Stimulated activated CD8-positive, alpha-beta memory T cell treated with anti-CD3 and anti-CD28 coated beads, Interleukin-12 subunit alpha, Interleukin-12 subunit beta, amount 100 ng/mL, for 24 hours (primary cell): ENCODE data around the gene ARFIP1.

ENCODE experiments used
- DNase-seq: peaks from one replicate; pipeline ENCODE4 v3.0.0-alpha.2; 2020; ENCODE audit errors: extremely low read depth

The ARFIP1 gene

DNA sequence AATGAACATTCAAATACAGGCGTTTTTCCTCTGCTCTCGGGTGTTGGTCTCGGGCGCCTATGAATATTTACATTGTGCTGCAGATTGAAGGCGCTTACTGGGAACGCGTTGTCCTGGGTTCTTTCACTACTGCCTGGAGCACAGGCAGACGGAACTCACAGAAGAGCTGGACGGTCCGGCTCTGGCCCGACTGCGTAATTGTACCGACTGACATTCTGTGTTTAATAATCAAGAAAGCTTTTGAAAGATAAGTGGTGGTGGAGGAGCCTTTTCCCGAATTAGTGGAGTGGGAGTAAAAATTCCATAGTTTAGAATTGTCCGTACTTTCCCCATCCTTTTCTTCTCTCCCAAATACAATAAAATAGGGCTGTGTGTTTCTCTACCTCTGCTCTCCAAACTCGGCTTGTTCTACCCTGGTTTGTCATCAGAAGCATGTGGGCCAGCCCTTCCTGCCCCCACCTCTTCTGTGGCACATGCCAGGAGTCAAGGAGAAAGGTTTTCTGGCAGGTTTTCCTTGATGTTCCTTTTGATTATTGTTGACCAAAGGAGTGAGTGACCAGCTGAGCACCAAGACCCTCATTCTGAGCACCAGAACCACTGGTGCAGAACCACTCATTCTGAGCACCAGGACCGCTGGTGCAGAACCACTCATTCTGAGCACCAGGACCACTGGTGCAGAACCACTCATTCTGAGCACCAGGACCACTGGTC is 158.6 kb downstream of the ARFIP1 start:
- DNase-seq = no peak

GRCh38 chr4:152939621-152940020 is 159.9 kb downstream of the ARFIP1 start:
- DNase-seq = no peak

GRCh38 chr4:152940461-152940860 is 160.7 kb downstream of the ARFIP1 start:
- no peak for DNase-seq

DNA sequence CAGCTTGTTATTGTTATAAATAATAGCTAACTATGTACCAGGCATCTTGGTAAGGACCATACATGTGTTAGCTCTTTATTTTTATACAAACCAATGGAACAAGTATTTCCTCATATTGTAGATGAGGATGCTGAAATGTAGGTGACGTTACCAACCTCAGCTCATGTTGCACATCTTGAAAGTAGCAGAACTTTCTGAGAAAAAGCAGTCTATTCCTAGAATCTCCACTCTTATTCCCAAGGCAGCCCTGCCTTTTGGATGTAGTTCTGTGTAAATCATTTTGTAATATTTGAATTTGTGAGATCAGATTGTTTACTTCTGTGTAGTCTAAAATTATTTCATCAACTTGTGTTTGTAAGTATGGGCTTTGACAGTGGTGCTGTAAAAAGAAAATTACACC is 161.7 kb downstream of the ARFIP1 start:
- no peak for DNase-seq

- DNase-seq = no peak
These were observed 162.6 kb downstream of the ARFIP1 start for GRCh38 chr4:152942346-152942745.

GRCh38 chr4:152943672-152944071 is 163.9 kb downstream of the ARFIP1 start:
- DNase-seq = no peak

GRCh38 chr4:152944666-152945320 is 165.0 kb downstream of the ARFIP1 start:
- DNase-seq = no peak

DNA sequence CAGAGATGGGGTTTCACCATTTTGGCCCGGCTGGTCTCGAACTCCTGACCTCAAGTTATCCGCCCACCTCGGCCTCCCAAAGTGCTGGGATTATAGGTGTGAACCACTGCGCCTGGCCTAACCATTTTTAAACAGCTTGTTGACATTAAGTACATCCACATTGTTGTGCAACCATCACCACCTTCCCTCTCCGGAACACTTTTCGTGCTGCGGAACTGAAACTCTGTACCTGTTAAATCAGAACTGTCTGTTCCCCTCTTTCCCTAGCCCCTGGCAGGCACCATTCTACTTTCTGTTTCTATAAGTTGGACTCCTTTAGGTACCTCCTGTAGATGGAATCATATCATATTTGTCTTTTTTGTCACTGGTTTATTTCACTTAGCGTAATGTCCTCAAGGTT is 165.9 kb downstream of the ARFIP1 start:
- no peak for DNase-seq

GRCh38 chr4:152946446-152946845 is 166.7 kb downstream of the ARFIP1 start:
- no peak for DNase-seq

DNA sequence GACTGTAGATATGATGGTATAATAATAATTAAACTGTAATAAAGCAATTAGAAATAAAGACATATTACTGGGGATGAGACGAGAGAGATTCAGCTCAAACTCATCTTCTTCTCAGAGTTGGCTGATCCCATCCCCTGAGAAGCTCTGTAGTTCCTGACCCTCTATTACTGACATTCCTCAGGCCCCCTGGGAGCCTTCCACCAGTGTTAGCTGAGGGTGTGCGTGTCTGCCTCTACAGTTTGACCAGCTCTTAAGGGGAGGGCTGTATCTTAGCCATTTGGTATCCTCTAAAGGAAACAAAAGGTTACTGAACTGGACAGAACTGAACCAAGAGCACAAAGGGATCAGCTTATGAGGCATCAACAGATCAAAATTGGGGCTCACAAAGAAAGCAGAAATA is 167.6 kb downstream of the ARFIP1 start:
- no peak for DNase-seq

DNA sequence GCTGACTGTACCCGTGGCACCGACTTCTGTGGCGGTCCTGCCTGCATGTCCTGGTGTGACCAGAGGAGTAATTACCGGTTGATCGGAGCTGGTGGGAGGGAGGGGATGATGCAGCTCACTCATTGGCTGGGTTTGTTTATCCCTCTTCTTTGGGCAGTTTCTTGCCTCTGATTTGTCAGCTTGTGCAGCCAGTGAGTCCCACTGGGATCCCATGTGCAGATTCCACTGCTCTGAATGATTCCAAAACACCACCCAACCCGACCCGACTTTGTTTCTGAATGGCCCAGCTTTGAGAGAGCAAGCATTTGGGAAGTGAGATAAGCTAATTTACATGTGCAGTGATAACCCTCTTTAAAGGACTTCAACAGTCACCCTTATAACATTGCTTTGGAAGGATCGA is 170.2 kb downstream of the ARFIP1 start:
- no peak for DNase-seq

DNA sequence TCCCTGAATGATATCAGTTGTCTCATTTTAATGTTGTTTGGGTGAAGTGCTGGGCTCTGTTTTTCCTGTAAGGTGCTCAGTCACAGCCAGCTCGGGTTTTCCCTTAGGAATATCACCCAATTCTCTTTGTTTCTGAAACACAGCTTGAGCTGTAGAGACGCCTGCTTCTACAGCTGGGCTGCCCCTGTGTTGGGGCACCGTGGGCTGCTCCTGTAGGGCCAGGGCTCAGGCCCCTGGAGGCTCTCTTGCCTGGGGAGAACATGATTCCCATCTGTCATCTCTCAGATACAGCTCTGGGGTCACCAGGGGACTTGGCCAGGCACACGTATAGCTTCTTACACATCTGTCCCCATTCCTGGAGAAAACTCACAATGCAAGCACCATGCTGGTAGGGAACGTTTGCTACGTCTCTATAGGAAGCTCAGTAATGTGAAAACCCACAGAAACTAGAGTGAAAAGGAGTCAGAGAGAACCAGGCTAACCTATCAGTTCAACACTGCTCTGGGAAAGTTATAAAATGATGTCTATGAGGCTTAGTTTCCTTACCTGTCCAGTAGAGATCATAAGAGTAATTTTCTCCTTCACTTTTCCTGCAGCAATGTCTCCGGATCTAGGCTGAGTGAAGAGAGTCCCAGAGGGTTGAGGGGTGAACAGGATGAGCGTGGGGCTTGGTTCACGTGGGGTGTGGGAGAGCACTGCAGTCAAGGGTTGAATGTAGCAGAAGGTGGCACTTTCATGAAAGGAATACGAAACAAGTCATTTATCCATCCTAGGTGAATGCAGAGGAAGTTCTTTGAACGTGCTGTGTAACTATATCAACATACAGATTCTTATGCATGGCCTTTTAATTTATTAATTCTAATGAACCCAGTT is 170.9 kb downstream of the ARFIP1 start:
- DNase-seq = no peak

GRCh38 chr4:152951348-152951747 is 171.6 kb downstream of the ARFIP1 start:
- DNase-seq = no peak

GRCh38 chr4:152953514-152953913 is 173.8 kb downstream of the ARFIP1 start:
- no peak for DNase-seq

GRCh38 chr4:152954741-152955140 is 175.0 kb downstream of the ARFIP1 start:
- no peak for DNase-seq

- DNase-seq = no peak
These were observed 176.4 kb downstream of the ARFIP1 start for GRCh38 chr4:152956147-152956546.

DNA sequence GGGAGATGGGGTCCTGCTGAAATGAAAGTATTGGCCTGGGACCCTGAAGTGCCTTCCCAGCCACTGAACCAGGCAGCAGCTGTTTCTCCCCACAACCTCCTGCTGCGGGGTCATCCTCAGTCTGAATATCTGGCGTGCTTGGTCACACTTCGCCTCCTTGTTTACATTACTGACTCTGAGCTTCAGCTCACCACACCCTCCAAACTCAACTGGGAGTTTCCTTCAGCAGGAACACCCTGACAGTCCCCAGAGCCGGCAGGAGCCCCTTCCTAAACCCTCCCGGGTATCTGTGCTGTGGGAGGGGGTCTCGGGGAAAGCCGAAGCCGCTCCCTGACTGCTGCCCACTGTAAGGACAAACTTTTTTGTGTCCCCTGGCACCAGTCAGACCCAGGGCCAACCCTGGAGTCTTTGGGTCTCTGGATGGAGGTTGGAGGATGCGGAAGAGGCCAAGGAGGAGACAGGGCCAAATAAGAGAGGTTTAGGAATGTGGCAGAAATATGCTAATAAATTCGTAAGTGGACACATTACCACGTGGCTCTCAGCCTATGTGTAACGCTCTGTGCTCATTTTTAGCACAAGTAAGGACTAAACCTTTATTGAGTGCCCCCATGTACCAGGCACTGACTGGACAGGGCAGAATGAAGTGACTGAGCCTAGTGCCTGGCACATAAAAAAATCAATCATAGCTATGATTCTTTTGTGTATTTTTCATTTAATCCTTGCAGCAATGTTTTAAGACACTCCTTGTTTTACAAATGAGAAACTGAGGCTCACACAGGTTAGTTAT is 177.1 kb downstream of the ARFIP1 start:
- no peak for DNase-seq

DNA sequence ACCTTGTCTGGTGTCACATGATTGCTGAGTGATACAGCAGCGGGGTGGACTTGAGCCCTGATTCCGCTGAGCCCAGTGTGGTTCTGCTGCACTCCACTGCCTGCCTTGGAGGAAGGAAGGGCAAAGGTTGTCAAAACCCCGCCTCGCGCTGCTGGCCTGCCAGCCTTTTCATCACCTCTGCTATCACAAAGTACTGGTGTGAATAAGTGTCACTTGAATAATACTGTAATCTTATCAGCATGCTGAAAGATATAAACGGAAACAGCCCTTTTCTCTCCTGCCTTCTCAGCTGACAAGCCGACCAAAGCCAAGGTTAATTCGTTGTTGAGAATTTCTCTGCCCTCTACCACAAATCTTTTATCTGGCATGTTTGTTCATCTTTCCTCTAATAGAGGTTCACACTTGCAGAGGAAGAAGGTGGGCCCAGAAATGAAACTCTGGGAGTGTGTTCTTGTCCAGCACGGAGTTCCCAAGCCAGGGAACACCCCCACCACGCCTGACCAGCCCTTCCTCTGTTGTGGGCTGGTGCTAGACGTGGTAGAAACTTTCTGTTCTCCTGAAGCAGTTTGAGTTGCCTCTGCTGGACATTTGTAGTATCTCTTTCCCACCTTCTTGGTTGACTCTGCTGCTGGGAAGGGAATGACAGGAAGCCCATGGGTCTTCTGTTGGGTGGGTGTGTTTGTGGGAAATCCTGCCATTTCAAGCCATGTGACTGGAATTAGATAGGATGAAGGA is 177.8 kb downstream of the ARFIP1 start:
- DNase-seq = no peak

GRCh38 chr4:152959080-152959479 is 179.3 kb downstream of the ARFIP1 start:
- no peak for DNase-seq

GRCh38 chr4:152960082-152960481 is 180.3 kb downstream of the ARFIP1 start:
- no peak for DNase-seq
